Calu3 (cell line): ENCODE measurements around the gene BPIFA1. TPM values are rescaled to one million over a fixed set of nuclear protein-coding genes. Genes with fewer than 3 reads are reported as not detected.

Experiments
- BruUV-seq: library from RNA; stranded (reverse); fragments of 400-500 nt; replicated peaks from 2 replicates; lab custom pipeline; 2021; lab: Mats Ljungman, UMichigan
- CTCF ChIA-PET: fragments of 300-600 bp; sonication (Branson Sonifier 250); formaldehyde crosslinking; loops from one replicate; lab custom pipeline; 2022; ENCODE audit warnings: antibody characterized with exemption; lab: Charles Lee
- DNase-seq: peaks from one replicate; pipeline ENCODE4 v3.0.0; 2022
- H3K27ac Mint-ChIP-seq: one replicate; pipeline ENCODE4 v1.8.0; 2022; ENCODE audit warnings: mixed read lengths; ENCODE audit not compliant: unreplicated experiment
- H3K27me3 Mint-ChIP-seq: one replicate; pipeline ENCODE4 v1.8.0; 2022; ENCODE audit warnings: mixed read lengths; ENCODE audit not compliant: unreplicated experiment
- H3K36me3 Mint-ChIP-seq: one replicate; pipeline ENCODE4 v1.8.0; 2022; ENCODE audit warnings: mild to moderate bottlenecking, moderate library complexity, mixed read lengths; ENCODE audit not compliant: insufficient read depth, unreplicated experiment
- H3K4me1 Mint-ChIP-seq: one replicate; pipeline ENCODE4 v1.8.0; 2022; ENCODE audit warnings: mild to moderate bottlenecking, low read depth, mixed read lengths; ENCODE audit not compliant: unreplicated experiment
- H3K4me3 Mint-ChIP-seq: one replicate; pipeline ENCODE4 v1.8.0; 2022; ENCODE audit warnings: mild to moderate bottlenecking, low read depth, moderate library complexity, mixed read lengths; ENCODE audit not compliant: unreplicated experiment
- H3K9me3 Mint-ChIP-seq: one replicate; pipeline ENCODE4 v1.8.0; 2022; ENCODE audit warnings: low read depth, mixed read lengths; ENCODE audit not compliant: unreplicated experiment
- CTCF ChIP-seq: fragments of 200-600 bp; IDR thresholded peaks from one replicate; pipeline ENCODE4 v1.8.0; 2022; ENCODE audit warnings: antibody characterized with exemption; ENCODE audit not compliant: unreplicated experiment
- intact Hi-C: fragments of 100-400 bp; cut with micrococcal nuclease; formaldehyde crosslinking; loops from one replicate; pipeline ENCODE4 v1.10.0; 2022; ENCODE audit not compliant: unreplicated experiment
- total RNA-seq: library from RNA; stranded (reverse); gene quantifications from 2 replicates; pipeline ENCODE4 v1.2.3, GENCODE V29; 2022

Gene BPIFA1
- total RNA-seq, 1 experiment from 2014 or later, result not detected

GRCh38 chr20:33232486-33233072 is 3.2 kb upstream of the BPIFA1 start:
- DNase-seq, result no peak
- CTCF ChIA-PET, result no interaction called here
- Mint-ChIP-seq H3K36me3 (no peaks in the 10 kb centered on the region), H3K4me1 (no peaks in the 10 kb centered on the region), H3K4me3 (no peak overlapping the region), H3K27ac (no peak overlapping the region), H3K27me3 (peaks cover 95% of the 10 kb centered on the region), H3K9me3 (no peaks in the 10 kb centered on the region)
- BruUV-seq, result no TSS peak
- TF ChIP-seq CTCF, result no peak
- intact Hi-C loops, result loop anchor here (2.0 kb wide), 1 partner anchor 58 kb away; no protein-coding TSS in a partner anchor

GRCh38 chr20:33233129-33233774 is 2.5 kb upstream of the BPIFA1 start:
- CTCF ChIA-PET, result no interaction called here
- no peaks in the 10 kb centered on the region for H3K36me3 Mint-ChIP-seq
- H3K4me1 Mint-ChIP-seq, result no peaks in the 10 kb centered on the region
- intact Hi-C loops, result loop anchor here (2.0 kb wide), 1 partner anchor 58 kb away; no protein-coding TSS in a partner anchor
- BruUV-seq, result no TSS peak
- H3K27me3 Mint-ChIP-seq, result peaks cover 95% of the 10 kb centered on the region
- no peaks in the 10 kb centered on the region for H3K9me3 Mint-ChIP-seq
- no peak for TF ChIP-seq CTCF
- no peak overlapping the region for H3K27ac Mint-ChIP-seq
- H3K4me3 Mint-ChIP-seq, result no peak overlapping the region
- peak; percentile 27 for DNase-seq

GRCh38 chr20:33234050-33234449 is 1.7 kb upstream of the BPIFA1 start:
- no peak overlapping the region for H3K27ac Mint-ChIP-seq
- intact Hi-C loops, result no loop called here
- TF ChIP-seq CTCF, result no peak
- no peaks in the 10 kb centered on the region for H3K36me3 Mint-ChIP-seq
- DNase-seq, result no peak
- no peaks in the 10 kb centered on the region for H3K9me3 Mint-ChIP-seq
- no peak overlapping the region for H3K4me3 Mint-ChIP-seq
- H3K4me1 Mint-ChIP-seq, result no peaks in the 10 kb centered on the region
- H3K27me3 Mint-ChIP-seq, result peaks cover 99% of the 10 kb centered on the region
- BruUV-seq, result no TSS peak
- CTCF ChIA-PET, result no interaction called here

GRCh38 chr20:33236351-33236750 is 555 bp downstream of the BPIFA1 start:
- intact Hi-C loops, result no loop called here
- no peaks in the 10 kb centered on the region for H3K36me3 Mint-ChIP-seq
- H3K4me1 Mint-ChIP-seq, result no peaks in the 10 kb centered on the region
- no peak overlapping the region for H3K4me3 Mint-ChIP-seq
- DNase-seq, result no peak
- H3K27ac Mint-ChIP-seq, result no peak overlapping the region
- H3K9me3 Mint-ChIP-seq, result no peaks in the 10 kb centered on the region
- CTCF ChIA-PET, result interaction anchor here (0.5 to 1.2 kb wide), 3 partner anchors 13 to 563 kb away, joined by 3 to 11 read pairs (median 3); partner anchors contain the start of gene C20orf203
- no TSS peak for BruUV-seq
- no peak for TF ChIP-seq CTCF
- H3K27me3 Mint-ChIP-seq, result peaks cover 96% of the 10 kb centered on the region
